ENCODE measurements around the gene IL4. TPM values are rescaled to one million over a fixed set of nuclear protein-coding genes. Genes with fewer than 3 reads are reported as not detected.
"Not testable (repeated sequence)": the region's sequence is repeated elsewhere in the genome, so short reads cannot be mapped to it uniquely, and the experiment has no call there.

IL4 gene
- total RNA-seq (2014; rRNA removed; shearing (Covaris generic); ENCODE audit: low replicate concordance): not detected in 2 replicates

DNA sequence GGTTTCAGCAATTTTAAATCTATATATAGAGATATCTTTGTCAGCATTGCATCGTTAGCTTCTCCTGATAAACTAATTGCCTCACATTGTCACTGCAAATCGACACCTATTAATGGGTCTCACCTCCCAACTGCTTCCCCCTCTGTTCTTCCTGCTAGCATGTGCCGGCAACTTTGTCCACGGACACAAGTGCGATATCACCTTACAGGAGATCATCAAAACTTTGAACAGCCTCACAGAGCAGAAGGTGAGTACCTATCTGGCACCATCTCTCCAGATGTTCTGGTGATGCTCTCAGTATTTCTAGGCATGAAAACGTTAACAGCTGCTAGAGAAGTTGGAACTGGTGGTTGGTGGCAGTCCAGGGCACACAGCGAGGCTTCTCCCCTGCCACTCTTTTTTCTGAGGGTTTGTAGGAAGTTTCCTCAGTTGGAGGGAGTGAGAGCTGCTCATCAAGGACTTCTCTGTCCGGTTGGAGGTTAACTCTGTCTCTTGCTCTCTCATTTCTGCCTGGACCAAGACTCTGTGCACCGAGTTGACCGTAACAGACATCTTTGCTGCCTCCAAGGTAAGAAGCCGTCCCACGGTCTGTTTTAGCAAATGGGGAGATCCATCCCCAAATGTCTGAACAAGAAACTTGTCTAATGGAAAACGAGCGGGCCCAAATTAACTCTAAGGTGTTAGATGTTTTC is at the start of gene IL4:
IL4 (plus strand) TSS at position 51 of the 692 bp plus-strand sequence; CDS start at position 113, 62 bp downstream.
- Histone ChIP-seq H3K36me3 (no peaks in the 10 kb centered on the region), H3K9me3 (no peaks in the 10 kb centered on the region; the same call in 1 of the 2 replicates), H3K4me3 (peak within 1 kb of the TSS; percentile 37), H3K27me3 (no peaks in the 10 kb centered on the region)
- DNase-seq: no peak

DNA sequence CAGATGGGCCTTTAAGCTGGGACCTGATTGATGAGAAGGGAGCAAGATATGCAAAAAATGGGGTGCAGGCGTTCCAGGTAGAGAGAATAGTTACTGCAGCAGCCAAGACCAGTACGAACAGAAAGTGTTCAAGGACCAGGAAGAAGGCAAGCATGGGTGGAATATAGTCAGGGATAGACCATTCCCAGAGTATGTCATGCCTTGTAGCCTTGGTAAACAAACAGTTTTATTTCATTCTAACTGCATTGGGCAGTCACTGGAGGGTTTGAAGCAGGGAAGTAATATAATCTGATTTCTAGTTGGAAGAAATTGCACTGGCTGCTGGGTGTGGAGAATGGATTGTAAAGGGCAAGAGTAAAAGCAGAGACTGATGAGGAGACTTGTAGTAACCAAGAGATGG is 46.3 kb upstream of the IL4 start:
- no peak overlapping the region for H3K4me3 ChIP-seq
- H3K27me3 ChIP-seq: no peaks in the 10 kb centered on the region
- H3K9me3 ChIP-seq: no peaks in the 10 kb centered on the region
- DNase-seq: no peak
- peaks cover 43% of the 10 kb centered on the region for H3K36me3 ChIP-seq

DNA sequence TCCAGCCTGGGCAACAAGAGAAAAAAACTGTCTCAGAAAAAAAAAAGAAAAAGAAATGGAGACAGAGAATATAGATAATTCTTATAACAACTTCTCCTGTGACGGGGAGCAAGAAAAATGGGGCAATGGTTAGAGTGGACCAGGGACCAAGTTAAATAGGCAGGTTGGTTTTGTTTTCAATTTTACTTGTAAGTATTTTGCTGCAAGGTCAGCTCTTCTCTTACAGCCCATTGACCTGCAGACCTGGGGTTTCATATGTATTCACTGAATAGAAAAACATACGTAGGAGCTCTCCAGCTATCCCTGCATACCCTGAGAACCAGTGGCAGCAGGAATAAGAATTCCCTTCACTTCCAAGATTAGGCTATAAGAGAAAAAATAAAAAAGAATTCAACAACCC is 45.0 kb upstream of the IL4 start:
- Histone ChIP-seq H3K36me3 (peaks cover 46% of the 10 kb centered on the region), H3K27me3 (no peaks in the 10 kb centered on the region), H3K4me3 (no peak overlapping the region), H3K9me3 (no peaks in the 10 kb centered on the region)
- DNase-seq: no peak

DNA sequence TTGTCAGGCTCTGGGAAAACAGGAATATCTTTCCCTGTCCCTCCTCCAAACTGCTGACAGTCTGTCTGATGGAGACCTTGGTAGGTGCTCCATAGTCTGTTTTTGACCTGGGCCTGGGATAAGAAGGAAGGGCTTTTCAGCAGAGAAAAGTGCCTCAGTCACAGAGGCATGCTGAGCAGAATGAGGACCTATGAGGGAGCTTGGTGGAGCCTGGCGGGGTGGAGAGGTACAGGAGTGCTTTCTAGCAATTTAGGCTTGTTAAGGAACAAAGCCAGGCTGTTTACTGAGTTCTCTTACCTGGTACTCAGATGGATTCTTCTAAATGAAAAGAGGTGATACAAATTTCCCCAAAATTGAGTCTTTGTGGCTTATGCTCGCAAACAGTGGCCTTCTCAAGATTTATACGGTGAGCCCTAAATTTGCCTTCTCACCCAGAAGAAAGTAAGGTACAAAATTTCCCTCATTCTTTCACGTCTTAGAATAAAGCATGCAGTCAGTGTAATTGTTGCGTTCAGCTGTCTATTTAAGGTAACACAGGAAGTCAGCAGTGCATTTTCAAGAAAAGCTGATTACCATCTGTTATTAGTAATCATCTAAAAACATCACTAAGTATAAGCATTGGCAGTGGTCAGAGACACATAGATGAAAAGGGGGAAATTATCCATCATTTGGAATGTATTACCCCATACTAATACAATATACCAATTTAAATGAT is 44.4 kb upstream of the IL4 start:
- Histone ChIP-seq H3K9me3 (no peaks in the 10 kb centered on the region), H3K4me3 (no peak overlapping the region), H3K36me3 (peaks cover 42% of the 10 kb centered on the region), H3K27me3 (no peaks in the 10 kb centered on the region)
- DNase-seq: no peak

DNA sequence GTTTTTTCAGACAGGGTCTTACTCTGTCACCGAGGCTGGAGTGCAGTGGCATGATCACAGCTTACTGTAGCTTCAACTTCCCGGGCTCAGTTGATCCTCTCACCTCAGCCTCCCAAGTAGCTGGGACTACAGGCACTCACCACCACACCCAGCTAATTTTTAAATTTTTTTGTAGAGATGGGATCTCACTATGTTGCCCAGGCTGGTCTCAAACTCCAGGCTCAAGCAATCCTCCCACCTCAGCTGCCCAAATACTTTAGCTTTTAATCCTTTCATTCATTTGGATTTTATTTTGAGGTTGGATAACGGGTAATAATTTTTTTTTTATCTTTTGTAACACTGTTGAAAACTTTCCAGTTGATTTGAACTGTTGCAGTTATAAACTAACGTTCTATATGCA is 40.2 kb upstream of the IL4 start:
- H3K9me3 ChIP-seq, H3K4me3 ChIP-seq, DNase-seq, H3K27me3 ChIP-seq: not testable (repeated sequence)
- peaks cover 59% of the 10 kb centered on the region for H3K36me3 ChIP-seq

DNA sequence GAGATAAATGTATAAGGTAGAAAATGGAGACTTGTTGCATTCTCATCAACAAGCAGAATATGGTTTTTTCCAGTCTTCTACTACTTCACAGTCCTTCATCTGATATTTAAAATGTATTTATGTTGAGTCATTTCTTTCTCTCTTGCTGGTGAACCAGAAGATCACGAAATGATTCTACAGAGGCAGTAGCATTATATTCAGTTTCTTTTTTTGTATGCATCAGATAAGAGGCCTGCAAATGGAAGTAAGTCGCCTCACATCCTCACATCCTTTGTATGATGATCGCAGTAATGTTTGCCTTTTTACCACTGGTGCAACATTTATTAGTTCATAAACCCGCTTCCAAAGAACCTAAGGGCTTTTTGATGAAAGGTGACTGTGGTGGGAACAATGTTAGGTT is 37.9 kb upstream of the IL4 start:
- H3K36me3 ChIP-seq: peaks cover 67% of the 10 kb centered on the region
- H3K27me3 ChIP-seq: no peaks in the 10 kb centered on the region
- H3K9me3 ChIP-seq: no peaks in the 10 kb centered on the region
- H3K4me3 ChIP-seq: no peak overlapping the region
- no peak for DNase-seq

DNA sequence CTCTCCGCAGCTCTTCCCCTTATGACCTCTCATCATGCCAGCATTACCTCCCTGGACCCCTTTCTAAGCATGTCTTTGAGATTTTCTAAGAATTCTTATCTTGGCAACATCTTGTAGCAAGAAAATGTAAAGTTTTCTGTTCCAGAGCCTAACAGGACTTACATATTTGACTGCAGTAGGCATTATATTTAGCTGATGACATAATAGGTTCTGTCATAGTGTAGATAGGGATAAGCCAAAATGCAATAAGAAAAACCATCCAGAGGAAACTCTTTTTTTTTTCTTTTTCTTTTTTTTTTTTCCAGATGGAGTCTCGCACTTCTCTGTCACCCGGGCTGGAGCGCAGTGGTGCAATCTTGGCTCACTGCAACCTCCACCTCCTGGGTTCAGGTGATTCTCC is 36.5 kb upstream of the IL4 start:
- DNase-seq: no peak
- H3K9me3 ChIP-seq: no peaks in the 10 kb centered on the region
- H3K4me3 ChIP-seq: no peak overlapping the region
- H3K27me3 ChIP-seq: no peaks in the 10 kb centered on the region
- peaks cover 74% of the 10 kb centered on the region for H3K36me3 ChIP-seq

DNA sequence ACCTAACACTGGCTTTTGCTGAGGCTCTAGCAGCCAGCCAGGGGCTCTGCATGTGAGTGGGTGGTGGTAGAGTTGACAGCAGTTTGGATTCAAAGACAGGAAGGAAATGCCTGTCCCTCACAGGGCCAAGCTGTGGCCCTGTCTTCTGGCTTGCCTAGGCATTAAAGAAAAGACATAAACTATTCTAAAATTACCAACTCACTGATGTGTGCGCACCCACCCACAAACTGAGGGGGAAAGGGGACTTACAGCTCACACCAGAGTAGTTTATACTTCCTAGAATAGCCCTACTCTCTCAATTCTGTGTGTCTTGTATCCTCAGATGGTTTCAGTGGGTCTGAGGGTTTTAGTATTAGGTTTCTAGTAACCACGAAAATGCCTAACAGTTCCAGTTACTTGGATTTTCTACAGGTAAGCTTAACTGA is 34.1 kb upstream of the IL4 start:
- Histone ChIP-seq H3K36me3 (peaks cover 85% of the 10 kb centered on the region), H3K4me3 (no peak overlapping the region), H3K9me3 (no peaks in the 10 kb centered on the region), H3K27me3 (no peaks in the 10 kb centered on the region)
- no peak for DNase-seq

DNA sequence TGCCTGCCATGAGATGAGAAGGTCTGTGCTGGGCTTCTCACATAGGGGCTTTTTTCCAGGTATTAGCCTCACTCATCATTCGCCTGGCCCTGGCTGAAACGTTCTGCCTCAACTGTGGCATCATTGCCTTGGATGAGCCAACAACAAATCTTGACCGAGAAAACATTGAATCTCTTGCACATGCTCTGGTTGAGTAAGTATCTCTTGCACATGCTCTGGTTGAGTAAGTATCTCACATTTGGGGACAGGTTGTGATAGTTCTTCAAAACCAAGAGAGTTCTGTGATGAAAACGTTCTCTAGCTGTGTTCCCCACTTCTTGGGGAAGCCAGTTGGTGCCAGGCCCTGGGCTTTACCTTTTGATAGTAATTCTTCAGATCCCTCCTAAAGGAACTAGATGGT is 33.2 kb upstream of the IL4 start:
- peaks cover 76% of the 10 kb centered on the region for H3K36me3 ChIP-seq
- DNase-seq: no peak
- no peaks in the 10 kb centered on the region for H3K9me3 ChIP-seq
- H3K27me3 ChIP-seq: no peaks in the 10 kb centered on the region
- no peak overlapping the region for H3K4me3 ChIP-seq

DNA sequence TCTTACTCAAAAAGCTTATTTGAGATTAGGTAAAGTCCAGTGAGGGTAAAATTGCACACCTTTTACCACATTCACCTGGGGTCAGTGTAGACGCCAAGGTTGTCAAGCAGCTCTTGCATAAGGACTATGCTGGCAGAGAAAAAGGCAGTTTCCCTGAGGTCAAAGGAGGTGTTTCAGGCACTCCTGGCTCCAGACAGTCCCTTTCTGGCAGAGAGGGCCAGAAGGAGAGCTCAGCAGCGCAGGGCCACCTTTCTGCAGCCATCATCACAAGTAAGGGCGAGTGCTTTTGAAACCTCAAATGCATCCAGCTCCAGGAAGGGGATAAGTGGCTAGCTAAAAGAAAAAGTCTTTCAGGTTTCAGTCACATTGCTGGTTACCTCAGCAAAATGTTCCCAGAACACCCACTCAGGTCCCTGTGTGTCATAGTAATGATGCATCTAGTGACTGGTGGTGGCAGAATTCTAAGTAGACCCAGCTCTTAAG is 32.5 kb upstream of the IL4 start:
- Histone ChIP-seq H3K9me3 (no peaks in the 10 kb centered on the region; the same call in 1 of the 2 replicates), H3K36me3 (peaks cover 69% of the 10 kb centered on the region), H3K4me3 (no peak overlapping the region), H3K27me3 (no peaks in the 10 kb centered on the region)
- DNase-seq: no peak

DNA sequence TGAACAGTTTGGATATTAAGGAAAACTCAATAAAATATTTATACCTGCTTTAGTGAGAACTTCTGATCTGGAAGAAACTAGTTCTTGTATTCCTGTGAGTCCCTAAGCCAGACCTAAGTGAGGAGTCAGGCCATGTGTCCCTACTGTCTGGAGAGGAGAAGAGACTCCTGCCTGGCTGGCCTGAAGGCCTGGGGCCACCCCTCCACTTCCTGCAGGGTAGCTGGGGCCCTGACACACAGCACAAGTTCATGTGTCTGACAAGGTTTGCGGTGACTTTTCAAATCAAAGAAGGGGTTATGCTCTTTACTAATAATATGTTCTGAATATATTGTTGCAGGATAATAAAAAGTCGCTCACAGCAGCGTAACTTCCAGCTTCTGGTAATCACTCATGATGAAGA is 31.9 kb upstream of the IL4 start:
- no peaks in the 10 kb centered on the region; the same call in 1 of the 2 replicates for H3K9me3 ChIP-seq
- no peak for DNase-seq
- peaks cover 65% of the 10 kb centered on the region for H3K36me3 ChIP-seq
- no peaks in the 10 kb centered on the region for H3K27me3 ChIP-seq
- H3K4me3 ChIP-seq: no peak overlapping the region

DNA sequence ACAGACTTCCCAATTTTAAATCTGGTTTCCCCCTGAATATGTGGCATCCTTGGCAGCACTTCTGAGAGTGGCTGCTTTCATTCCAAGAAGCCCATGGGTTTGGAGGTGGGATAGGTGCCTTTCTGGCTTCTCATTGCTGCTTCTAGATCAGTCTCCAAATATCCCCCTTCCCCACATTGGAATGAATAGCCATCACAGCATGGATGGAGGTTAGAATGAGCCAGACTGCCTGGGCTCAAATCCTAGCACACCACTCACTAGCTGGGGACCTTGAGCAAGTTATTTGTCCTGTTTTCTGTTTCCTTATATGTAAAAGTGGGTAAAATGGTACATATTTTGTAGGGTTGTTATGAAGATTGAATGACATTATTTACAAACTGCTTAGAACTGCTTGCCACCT is 29.6 kb upstream of the IL4 start:
- H3K9me3 ChIP-seq: no peaks in the 10 kb centered on the region; the same call in 1 of the 2 replicates
- no peak for DNase-seq
- no peak overlapping the region for H3K4me3 ChIP-seq
- no peaks in the 10 kb centered on the region for H3K27me3 ChIP-seq
- peaks cover 47% of the 10 kb centered on the region for H3K36me3 ChIP-seq

DNA sequence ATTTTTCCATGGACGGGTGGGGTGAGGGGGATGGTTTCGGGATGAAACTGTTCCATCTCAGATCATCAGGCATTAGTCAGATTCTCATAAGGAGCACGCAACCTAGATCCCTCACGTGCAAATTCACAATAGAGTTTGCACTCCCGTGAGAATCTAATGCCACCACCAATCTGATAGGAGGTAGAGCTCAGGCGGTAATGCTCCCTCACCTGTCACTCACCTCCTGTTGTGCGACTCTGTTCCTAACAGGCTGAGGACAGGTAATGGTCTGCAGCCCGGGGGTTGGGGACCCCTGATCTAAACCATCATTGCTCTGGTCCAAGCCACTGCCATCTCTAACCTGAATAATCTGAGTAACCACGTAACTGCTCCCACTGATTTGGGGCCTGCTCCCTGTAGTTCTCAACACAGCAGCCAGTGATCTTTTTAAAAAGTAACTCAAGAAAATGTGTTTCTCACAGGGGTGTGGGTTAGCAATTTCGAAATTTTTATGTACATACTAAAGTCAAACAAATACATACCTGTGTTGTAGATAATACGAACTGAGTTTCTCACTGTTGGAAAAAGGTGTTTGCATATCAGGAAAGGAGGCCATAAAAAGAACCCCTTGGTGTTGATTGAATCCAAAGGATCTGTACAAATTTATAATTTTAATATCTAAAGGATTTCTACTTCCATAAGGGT is 27.1 kb upstream of the IL4 start:
- Histone ChIP-seq H3K4me3 (no peak overlapping the region), H3K36me3 (peaks cover 22% of the 10 kb centered on the region), H3K9me3 (no peaks in the 10 kb centered on the region; the same call in none of the 2 replicates), H3K27me3 (no peaks in the 10 kb centered on the region)
- DNase-seq: no peak

DNA sequence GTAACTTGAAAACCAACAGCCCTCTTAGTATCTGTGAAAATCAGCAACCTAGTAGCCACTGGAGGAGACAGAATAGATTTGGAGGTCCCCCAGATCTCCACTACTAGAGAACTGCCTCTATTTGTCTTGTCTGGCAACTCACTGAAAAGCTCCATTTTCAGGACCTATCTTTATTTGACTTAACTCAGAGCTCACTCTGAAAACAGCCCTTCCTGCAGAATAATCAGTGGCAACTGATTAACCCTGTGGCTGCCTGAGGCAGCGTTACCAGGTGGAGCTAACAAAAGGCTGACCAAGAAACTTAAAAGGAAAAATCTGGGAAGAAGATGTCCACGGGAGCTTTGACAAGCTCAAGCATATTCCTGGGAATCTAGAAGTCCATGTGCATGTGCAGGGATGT is 26.3 kb upstream of the IL4 start:
- Histone ChIP-seq H3K9me3 (no peaks in the 10 kb centered on the region; the same call in none of the 2 replicates), H3K36me3 (peaks cover 14% of the 10 kb centered on the region), H3K27me3 (no peaks in the 10 kb centered on the region), H3K4me3 (no peak overlapping the region)
- no peak for DNase-seq

DNA sequence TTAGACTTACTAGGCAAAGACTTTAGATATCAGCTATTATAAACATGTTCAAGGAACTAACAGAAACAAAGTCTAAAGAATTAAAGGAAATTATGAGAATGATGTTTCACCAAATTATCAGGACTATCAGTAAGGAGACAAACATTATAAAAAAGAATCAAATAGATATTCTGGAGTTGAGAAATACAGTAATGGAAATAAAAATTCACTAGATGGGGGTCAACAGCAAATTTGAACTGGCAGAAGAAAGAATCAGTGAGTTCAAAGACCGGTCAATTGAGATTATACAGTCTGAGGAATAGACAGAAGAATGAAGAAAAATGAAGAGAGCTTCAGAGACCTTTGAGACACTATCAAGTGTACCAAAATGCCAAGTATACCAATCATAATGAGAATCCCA is 25.4 kb upstream of the IL4 start:
- DNase-seq: no peak
- no peaks in the 10 kb centered on the region; the same call in none of the 2 replicates for H3K9me3 ChIP-seq
- peaks cover 5% of the 10 kb centered on the region for H3K36me3 ChIP-seq
- no peak overlapping the region for H3K4me3 ChIP-seq
- no peaks in the 10 kb centered on the region for H3K27me3 ChIP-seq

DNA sequence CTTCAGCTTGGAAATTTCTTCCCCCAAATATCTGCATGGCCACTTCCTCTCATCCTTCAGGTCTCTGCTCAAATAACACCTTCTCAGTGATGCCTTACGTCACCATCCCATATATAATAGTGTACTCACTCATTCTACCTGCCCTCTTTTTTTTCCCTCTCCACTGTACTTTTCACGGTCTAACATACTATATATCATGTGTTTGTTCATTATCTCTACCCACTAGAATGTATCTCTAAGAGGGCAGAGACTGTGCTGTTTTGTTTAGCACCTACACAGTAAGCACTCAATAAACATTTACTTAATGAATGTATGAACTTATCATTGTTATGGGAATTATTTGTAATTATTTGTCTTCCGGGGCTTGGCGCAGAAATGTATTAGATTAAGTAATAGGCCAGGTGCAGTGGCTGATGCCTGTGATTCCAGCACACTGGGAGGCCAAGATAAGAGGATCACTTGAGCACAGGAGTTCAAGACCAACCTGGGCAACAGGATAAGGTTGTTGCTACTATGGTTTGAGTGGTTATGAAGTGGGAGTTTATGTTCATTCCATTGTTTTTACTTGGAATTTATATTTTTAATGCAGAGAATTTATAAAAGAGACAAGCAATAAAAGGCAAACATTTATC is 21.8 kb upstream of the IL4 start:
- Histone ChIP-seq H3K9me3 (no peaks in the 10 kb centered on the region; the same call in 1 of the 2 replicates), H3K4me3 (no peak overlapping the region), H3K27me3 (no peaks in the 10 kb centered on the region), H3K36me3 (no peaks in the 10 kb centered on the region)
- DNase-seq: no peak

DNA sequence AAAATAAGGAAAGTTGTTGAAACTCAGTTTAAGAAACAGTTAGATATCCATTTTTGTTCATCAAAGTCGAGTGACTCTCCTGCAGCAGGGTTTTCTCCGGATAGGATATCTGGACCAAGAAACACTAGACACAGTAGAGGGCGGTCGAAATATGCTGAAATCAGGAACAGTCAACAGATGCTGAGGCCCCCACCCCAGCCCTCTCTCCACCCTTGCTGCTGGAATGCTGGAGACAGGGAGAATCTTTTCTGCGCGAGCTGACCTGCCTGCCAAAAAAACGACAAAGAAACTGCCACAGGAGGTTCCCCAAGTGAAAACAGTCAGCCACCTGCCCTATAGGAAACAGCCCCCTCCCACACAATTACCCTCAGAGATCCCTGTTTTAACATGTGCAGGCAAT is 20.1 kb upstream of the IL4 start:
- Histone ChIP-seq H3K27me3 (no peaks in the 10 kb centered on the region), H3K4me3 (no peak overlapping the region)
- no peak for DNase-seq

More for the DNA sequence above, 20.1 kb upstream of the IL4 start:
- no peaks in the 10 kb centered on the region; the same call in 1 of the 2 replicates for H3K9me3 ChIP-seq
- no peaks in the 10 kb centered on the region for H3K36me3 ChIP-seq
